GM19238 (cell line): ENCODE data around the gene NOL7.
A peak's percentile ranks its signal among the peaks of the same experiment; 100 is the strongest.

ENCODE experiments used
- DNase-seq: peaks from one replicate; pipeline ENCODE4 v3.0.0; 2011; ENCODE audit warnings: low spot score; ENCODE audit not compliant: insufficient read length

NOL7 gene

GRCh38 chr6:13593720-13594119 lies 21.4 kb upstream of the NOL7 start:
- no peak for DNase-seq

- no peak for DNase-seq
Measured at GRCh38 chr6:13597073-13597472, 18.1 kb upstream of the NOL7 start.

- no peak for DNase-seq
Measured at GRCh38 chr6:13600036-13600435, 15.1 kb upstream of the NOL7 start.

GRCh38 chr6:13604135-13604534 lies 11.0 kb upstream of the NOL7 start:
- no peak for DNase-seq

GRCh38 chr6:13604546-13605416 lies 10.4 kb upstream of the NOL7 start:
- no peak for DNase-seq

- DNase-seq: no peak
Measured at GRCh38 chr6:13605634-13606033, 9.5 kb upstream of the NOL7 start.

GRCh38 chr6:13611715-13612114 lies 3.4 kb upstream of the NOL7 start:
- no peak for DNase-seq

- no peak for DNase-seq
Measured at GRCh38 chr6:13613029-13613594, 2.0 kb upstream of the NOL7 start.

- peak; percentile 10 for DNase-seq
Measured at GRCh38 chr6:13614126-13614925, 809 bp upstream of the NOL7 start.

GRCh38 chr6:13615792-13616120 lies 621 bp downstream of the NOL7 start:
- DNase-seq: no peak

- DNase-seq: no peak
Measured at GRCh38 chr6:13617066-13617465, 1.9 kb downstream of the NOL7 start.

GRCh38 chr6:13624871-13625288 lies 9.7 kb downstream of the NOL7 start:
- no peak for DNase-seq

- no peak for DNase-seq
Measured at GRCh38 chr6:13629459-13630116, 14.5 kb downstream of the NOL7 start.

GRCh38 chr6:13630499-13630898 lies 15.4 kb downstream of the NOL7 start:
- DNase-seq: no peak

GRCh38 chr6:13633343-13633742 lies 18.2 kb downstream of the NOL7 start:
- no peak for DNase-seq

- DNase-seq: no peak
Measured at GRCh38 chr6:13635948-13636658, 21.0 kb downstream of the NOL7 start.

- no peak for DNase-seq
Measured at GRCh38 chr6:13638014-13638413, 22.9 kb downstream of the NOL7 start.

- no peak for DNase-seq
Measured at GRCh38 chr6:13638626-13639025, 23.5 kb downstream of the NOL7 start.

- DNase-seq: no peak
Measured at GRCh38 chr6:13641315-13641714, 26.2 kb downstream of the NOL7 start.

GRCh38 chr6:13643125-13643524 lies 28.0 kb downstream of the NOL7 start:
- no peak for DNase-seq

GRCh38 chr6:13648850-13649249 lies 33.7 kb downstream of the NOL7 start:
- DNase-seq: no peak
